ENCODE measurements around the gene RUBCN. TPM values are rescaled to one million over a fixed set of nuclear protein-coding genes. Genes with fewer than 3 reads are reported as not detected.
"Not testable (repeated sequence)": the region's sequence is repeated elsewhere in the genome, so short reads cannot be mapped to it uniquely, and the experiment has no call there.

RUBCN gene
- total and polyA plus RNA-seq, 2 donors (not counting 1 experiment from before 2014, with no cell fraction given), result 57.3 to 423 TPM

DNA sequence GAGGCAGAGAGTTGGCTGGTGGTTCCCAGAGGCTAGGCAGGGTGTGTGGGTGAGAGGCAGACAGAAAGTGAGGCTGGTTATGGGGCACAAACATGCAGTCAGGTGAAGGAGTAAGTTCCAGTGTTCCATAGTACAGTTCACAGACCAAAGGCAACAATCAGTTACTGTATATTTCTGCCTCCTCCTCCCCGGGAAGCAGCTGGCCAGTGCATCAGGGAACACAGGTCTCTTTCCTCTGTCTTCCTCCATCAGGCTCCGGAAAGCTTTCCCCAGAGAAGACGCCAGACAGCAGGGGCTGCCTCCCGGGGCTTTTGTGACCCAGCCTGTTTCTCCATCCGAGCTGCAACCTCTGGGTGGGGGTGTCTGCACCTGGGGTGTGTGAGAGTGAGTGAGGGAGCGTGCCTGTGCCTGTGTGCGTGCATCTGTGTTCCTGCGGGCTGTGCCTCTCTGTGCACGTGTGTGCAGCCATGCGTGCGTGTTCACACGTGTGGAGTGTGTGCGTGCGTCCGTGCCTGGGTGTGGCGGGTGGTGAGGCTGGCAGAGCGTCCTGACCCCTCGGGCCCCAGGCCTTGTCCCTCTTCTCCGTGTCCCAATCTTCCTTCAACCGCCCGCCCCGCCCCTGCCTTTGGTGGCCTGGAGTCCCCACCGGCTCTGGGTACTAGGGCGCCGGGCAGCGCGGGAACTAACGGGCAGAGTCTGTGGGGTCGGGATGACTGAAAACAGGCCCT lies 72.1 kb downstream of the RUBCN start:
- H3K27me3 Mint-ChIP-seq; H3K79me2 ChIP-seq (ENCODE audit: control insufficient read depth, insufficient read depth, low read length); H3K9me3 Mint-ChIP-seq (ENCODE audit: insufficient read depth); H3K9ac ChIP-seq (ENCODE audit: low read length); H3K4me2 ChIP-seq (replicated peaks; ENCODE audit: low read depth, low read length, poor library complexity, severe bottlenecking); intact Hi-C loops (cut with micrococcal nuclease); H3K4me1 Mint-ChIP-seq; CTCF ChIA-PET; H4K20me1 ChIP-seq (ENCODE audit: control insufficient read depth, insufficient read depth, low read length, poor library complexity, severe bottlenecking); H3K27me3 ChIP-seq (replicated peaks in 1 of 4; ENCODE audit: control extremely low read depth in 1 of 4, control insufficient read depth in 3 of 4, insufficient read depth in 4 of 4, low read length in 3 of 4); H2AFZ ChIP-seq (ENCODE audit: insufficient read depth, low read depth, low read length, poor library complexity, severe bottlenecking); POLR2A ChIA-PET; H3K36me3 ChIP-seq (replicated peaks in 1 of 2; ENCODE audit: control extremely low read depth in 1 of 2, control insufficient read depth in 1 of 2, extremely low read depth in 1 of 2, insufficient read depth in 2 of 2, low read length in 1 of 2); H3K9me3 ChIP-seq (ENCODE audit: control extremely low read depth in 1 of 3, control insufficient read depth in 2 of 3, insufficient read depth in 1 of 3, low read length in 2 of 3); H3K4me1 ChIP-seq (ENCODE audit: control insufficient read depth in 2 of 2, insufficient read depth in 2 of 2, low read length in 2 of 2); H3K27ac ChIP-seq (ENCODE audit: low read length in 2 of 2): not testable (repeated sequence)
- DNase-seq (peak; percentile 80), ATAC-seq (ENCODE audit: low read depth) (peak; percentile 70)
- H3K4me3 ChIP-seq (ENCODE audit: control extremely low read depth in 1 of 5, extremely low read depth in 1 of 5, insufficient read depth in 1 of 5, low read depth in 2 of 5, low read length in 4 of 5), result peak overlapping the region in 2 of 5 experiments; percentile 26 to 35
- WGBS (ENCODE audit: insufficient coverage), result 0% methylated on average over 11 of the region's 29 CpGs
- peak overlapping the region; percentile 72 for H3K27ac Mint-ChIP-seq
- TF ChIP-seq, protein P1, sequence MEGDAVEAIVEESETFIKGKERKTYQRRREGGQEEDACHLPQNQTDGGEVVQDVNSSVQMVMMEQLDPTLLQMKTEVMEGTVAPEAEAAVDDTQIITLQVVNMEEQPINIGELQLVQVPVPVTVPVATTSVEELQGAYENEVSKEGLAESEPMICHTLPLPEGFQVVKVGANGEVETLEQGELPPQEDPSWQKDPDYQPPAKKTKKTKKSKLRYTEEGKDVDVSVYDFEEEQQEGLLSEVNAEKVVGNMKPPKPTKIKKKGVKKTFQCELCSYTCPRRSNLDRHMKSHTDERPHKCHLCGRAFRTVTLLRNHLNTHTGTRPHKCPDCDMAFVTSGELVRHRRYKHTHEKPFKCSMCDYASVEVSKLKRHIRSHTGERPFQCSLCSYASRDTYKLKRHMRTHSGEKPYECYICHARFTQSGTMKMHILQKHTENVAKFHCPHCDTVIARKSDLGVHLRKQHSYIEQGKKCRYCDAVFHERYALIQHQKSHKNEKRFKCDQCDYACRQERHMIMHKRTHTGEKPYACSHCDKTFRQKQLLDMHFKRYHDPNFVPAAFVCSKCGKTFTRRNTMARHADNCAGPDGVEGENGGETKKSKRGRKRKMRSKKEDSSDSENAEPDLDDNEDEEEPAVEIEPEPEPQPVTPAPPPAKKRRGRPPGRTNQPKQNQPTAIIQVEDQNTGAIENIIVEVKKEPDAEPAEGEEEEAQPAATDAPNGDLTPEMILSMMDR (IDR thresholded peaks at IDR 0.05), result peak; percentile 15
- peak overlapping the region; percentile 74 for H3K4me3 Mint-ChIP-seq

DNA sequence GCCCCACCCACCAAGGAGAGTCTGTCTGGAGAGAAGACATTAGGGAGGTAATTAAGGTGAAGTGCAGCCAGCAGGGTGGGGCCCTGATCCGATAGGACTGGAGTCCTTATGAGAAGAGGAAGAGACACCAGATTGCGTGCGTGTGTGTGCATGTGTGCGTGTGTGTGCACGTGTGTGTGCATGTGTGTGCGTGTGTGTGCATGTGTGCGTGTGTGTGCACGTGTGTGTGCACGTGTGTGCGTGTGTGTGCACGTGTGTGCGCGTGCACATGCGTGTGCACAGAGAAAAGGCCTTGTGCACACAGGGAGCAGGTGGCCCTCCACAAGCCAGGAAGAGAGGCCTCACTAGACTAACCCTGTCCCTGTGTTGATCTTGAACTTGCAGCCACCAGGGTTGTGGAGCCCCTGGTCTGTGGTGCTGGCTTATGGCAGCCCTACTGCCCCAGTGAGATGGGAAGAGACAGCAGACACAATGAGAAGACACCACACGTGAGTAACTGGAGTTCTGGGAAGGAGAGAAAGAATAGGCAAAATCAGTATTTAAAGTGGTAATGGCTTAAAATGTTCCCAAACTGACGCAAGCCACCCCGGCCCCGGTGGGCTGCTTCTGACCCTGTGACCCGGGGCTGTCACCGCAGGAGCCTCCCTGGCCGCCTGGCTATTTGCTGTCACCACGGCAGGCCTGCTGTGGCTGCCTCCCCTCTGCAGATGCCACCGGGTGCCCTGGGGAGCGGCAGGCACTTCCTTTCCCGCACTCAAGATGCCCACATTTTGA lies 73.2 kb downstream of the RUBCN start:
- POLR2A ChIA-PET; DNase-seq; H3K4me2 ChIP-seq (replicated peaks; ENCODE audit: low read depth, low read length, poor library complexity, severe bottlenecking); H3K79me2 ChIP-seq (ENCODE audit: control insufficient read depth, insufficient read depth, low read length); H3K4me1 ChIP-seq (ENCODE audit: control insufficient read depth in 2 of 2, insufficient read depth in 2 of 2, low read length in 2 of 2); H3K4me1 Mint-ChIP-seq; H2AFZ ChIP-seq (ENCODE audit: insufficient read depth, low read depth, low read length, poor library complexity, severe bottlenecking); ATAC-seq (ENCODE audit: low read depth); H3K4me3 Mint-ChIP-seq; H3K4me3 ChIP-seq (ENCODE audit: control extremely low read depth in 1 of 5, extremely low read depth in 1 of 5, insufficient read depth in 1 of 5, low read depth in 2 of 5, low read length in 4 of 5); H3K27me3 ChIP-seq (replicated peaks in 1 of 4; ENCODE audit: control extremely low read depth in 1 of 4, control insufficient read depth in 3 of 4, insufficient read depth in 4 of 4, low read length in 3 of 4); H3K27me3 Mint-ChIP-seq; H4K20me1 ChIP-seq (ENCODE audit: control insufficient read depth, insufficient read depth, low read length, poor library complexity, severe bottlenecking); H3K9me3 ChIP-seq (ENCODE audit: control extremely low read depth in 1 of 3, control insufficient read depth in 2 of 3, insufficient read depth in 1 of 3, low read length in 2 of 3); intact Hi-C loops (cut with micrococcal nuclease); H3K36me3 ChIP-seq (replicated peaks in 1 of 2; ENCODE audit: control extremely low read depth in 1 of 2, control insufficient read depth in 1 of 2, extremely low read depth in 1 of 2, insufficient read depth in 2 of 2, low read length in 1 of 2); H3K9ac ChIP-seq (ENCODE audit: low read length); H3K9me3 Mint-ChIP-seq (ENCODE audit: insufficient read depth); H3K27ac ChIP-seq (ENCODE audit: low read length in 2 of 2); CTCF ChIA-PET: not testable (repeated sequence)
- WGBS (ENCODE audit: insufficient coverage), result no CpG with 5 or more reads among the region's 25 CpGs
- peak overlapping the region; percentile 37 for H3K27ac Mint-ChIP-seq

DNA sequence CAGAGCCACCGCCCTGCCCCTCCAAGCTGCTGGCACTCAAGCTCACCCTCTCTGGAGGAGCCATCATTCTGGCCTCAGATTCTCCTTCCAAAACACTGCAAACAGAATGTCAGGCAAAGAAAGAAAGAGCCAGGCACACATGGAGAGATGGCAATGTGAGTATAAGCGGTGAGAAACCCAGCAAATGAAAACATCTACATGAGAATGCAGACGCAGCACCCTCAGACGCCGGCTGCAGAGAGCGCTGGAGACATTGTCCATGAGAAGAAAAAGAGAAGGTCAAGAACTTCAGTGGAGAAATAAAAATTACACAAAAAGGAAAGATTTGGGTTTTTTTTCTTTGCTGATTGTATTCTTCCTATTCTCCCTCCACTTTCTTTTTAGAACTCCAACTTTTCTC lies 74.4 kb downstream of the RUBCN start:
- H3K27me3 Mint-ChIP-seq; POLR2A ChIA-PET; H3K27ac ChIP-seq (ENCODE audit: low read length in 2 of 2); H3K27me3 ChIP-seq (replicated peaks in 1 of 4; ENCODE audit: control extremely low read depth in 1 of 4, control insufficient read depth in 3 of 4, insufficient read depth in 4 of 4, low read length in 3 of 4); H3K9me3 Mint-ChIP-seq (ENCODE audit: insufficient read depth); H3K79me2 ChIP-seq (ENCODE audit: control insufficient read depth, insufficient read depth, low read length); CTCF ChIA-PET; H3K27ac Mint-ChIP-seq; H3K4me3 ChIP-seq (ENCODE audit: control extremely low read depth in 1 of 5, extremely low read depth in 1 of 5, insufficient read depth in 1 of 5, low read depth in 2 of 5, low read length in 4 of 5); H3K9me3 ChIP-seq (ENCODE audit: control extremely low read depth in 1 of 3, control insufficient read depth in 2 of 3, insufficient read depth in 1 of 3, low read length in 2 of 3); intact Hi-C loops (cut with micrococcal nuclease); DNase-seq; H3K9ac ChIP-seq (ENCODE audit: low read length); H3K4me3 Mint-ChIP-seq; H3K4me1 Mint-ChIP-seq; H3K4me2 ChIP-seq (replicated peaks; ENCODE audit: low read depth, low read length, poor library complexity, severe bottlenecking); ATAC-seq (ENCODE audit: low read depth); H3K4me1 ChIP-seq (ENCODE audit: control insufficient read depth in 2 of 2, insufficient read depth in 2 of 2, low read length in 2 of 2); H2AFZ ChIP-seq (ENCODE audit: insufficient read depth, low read depth, low read length, poor library complexity, severe bottlenecking); H4K20me1 ChIP-seq (ENCODE audit: control insufficient read depth, insufficient read depth, low read length, poor library complexity, severe bottlenecking); H3K36me3 ChIP-seq (replicated peaks in 1 of 2; ENCODE audit: control extremely low read depth in 1 of 2, control insufficient read depth in 1 of 2, extremely low read depth in 1 of 2, insufficient read depth in 2 of 2, low read length in 1 of 2): not testable (repeated sequence)
- no CpG with 5 or more reads among the region's 6 CpGs for WGBS (ENCODE audit: insufficient coverage)
